ENCODE results near the gene PLD6.

DNA sequence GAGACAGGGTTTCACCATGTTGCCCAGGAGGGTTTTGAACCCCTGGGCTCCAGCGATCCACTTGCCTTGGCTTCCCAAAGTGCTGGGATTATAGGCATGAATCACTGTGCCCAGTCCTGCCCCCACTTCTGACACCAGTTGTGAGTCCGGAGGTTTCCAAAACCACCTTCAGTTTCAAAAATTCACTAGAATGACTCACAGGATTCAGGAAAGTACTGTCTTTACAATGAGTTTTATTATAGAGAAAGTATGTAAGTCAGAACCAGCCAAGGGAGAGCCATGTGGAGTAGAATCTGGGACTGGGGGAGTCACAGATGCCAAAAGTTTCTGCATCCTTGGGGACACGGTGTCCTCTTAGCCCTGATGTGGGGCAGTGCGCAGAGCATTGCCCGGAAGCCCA, 55.1 kb downstream of the PLD6 start:
- TF ChIP-seq, protein P1, sequence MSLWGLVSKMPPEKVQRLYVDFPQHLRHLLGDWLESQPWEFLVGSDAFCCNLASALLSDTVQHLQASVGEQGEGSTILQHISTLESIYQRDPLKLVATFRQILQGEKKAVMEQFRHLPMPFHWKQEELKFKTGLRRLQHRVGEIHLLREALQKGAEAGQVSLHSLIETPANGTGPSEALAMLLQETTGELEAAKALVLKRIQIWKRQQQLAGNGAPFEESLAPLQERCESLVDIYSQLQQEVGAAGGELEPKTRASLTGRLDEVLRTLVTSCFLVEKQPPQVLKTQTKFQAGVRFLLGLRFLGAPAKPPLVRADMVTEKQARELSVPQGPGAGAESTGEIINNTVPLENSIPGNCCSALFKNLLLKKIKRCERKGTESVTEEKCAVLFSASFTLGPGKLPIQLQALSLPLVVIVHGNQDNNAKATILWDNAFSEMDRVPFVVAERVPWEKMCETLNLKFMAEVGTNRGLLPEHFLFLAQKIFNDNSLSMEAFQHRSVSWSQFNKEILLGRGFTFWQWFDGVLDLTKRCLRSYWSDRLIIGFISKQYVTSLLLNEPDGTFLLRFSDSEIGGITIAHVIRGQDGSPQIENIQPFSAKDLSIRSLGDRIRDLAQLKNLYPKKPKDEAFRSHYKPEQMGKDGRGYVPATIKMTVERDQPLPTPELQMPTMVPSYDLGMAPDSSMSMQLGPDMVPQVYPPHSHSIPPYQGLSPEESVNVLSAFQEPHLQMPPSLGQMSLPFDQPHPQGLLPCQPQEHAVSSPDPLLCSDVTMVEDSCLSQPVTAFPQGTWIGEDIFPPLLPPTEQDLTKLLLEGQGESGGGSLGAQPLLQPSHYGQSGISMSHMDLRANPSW (CRISPR knock-in tag; conservative IDR thresholded peaks at IDR 0.05; ENCODE audit: low read depth) = no peak
- TF ChIP-seq CREB1 (CRISPR knock-in tag; IDR thresholded peaks at IDR 0.05) (no peak), NFE2L1 (CRISPR knock-in tag; IDR thresholded peaks at IDR 0.05) (no peak), ZNF232 (CRISPR knock-in tag; IDR thresholded peaks at IDR 0.05) (no peak), NR1H2 (CRISPR knock-in tag; IDR thresholded peaks at IDR 0.05) (no peak)
- TF ChIP-seq, protein P2, sequence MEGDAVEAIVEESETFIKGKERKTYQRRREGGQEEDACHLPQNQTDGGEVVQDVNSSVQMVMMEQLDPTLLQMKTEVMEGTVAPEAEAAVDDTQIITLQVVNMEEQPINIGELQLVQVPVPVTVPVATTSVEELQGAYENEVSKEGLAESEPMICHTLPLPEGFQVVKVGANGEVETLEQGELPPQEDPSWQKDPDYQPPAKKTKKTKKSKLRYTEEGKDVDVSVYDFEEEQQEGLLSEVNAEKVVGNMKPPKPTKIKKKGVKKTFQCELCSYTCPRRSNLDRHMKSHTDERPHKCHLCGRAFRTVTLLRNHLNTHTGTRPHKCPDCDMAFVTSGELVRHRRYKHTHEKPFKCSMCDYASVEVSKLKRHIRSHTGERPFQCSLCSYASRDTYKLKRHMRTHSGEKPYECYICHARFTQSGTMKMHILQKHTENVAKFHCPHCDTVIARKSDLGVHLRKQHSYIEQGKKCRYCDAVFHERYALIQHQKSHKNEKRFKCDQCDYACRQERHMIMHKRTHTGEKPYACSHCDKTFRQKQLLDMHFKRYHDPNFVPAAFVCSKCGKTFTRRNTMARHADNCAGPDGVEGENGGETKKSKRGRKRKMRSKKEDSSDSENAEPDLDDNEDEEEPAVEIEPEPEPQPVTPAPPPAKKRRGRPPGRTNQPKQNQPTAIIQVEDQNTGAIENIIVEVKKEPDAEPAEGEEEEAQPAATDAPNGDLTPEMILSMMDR (IDR thresholded peaks at IDR 0.05) = no peak
- TF ChIP-seq, protein P3, sequence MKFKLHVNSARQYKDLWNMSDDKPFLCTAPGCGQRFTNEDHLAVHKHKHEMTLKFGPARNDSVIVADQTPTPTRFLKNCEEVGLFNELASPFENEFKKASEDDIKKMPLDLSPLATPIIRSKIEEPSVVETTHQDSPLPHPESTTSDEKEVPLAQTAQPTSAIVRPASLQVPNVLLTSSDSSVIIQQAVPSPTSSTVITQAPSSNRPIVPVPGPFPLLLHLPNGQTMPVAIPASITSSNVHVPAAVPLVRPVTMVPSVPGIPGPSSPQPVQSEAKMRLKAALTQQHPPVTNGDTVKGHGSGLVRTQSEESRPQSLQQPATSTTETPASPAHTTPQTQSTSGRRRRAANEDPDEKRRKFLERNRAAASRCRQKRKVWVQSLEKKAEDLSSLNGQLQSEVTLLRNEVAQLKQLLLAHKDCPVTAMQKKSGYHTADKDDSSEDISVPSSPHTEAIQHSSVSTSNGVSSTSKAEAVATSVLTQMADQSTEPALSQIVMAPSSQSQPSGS (CRISPR knock-in tag; IDR thresholded peaks at IDR 0.05; ENCODE audit: borderline replicate concordance, low read depth) = no peak
- TF ChIP-seq, protein P4, sequence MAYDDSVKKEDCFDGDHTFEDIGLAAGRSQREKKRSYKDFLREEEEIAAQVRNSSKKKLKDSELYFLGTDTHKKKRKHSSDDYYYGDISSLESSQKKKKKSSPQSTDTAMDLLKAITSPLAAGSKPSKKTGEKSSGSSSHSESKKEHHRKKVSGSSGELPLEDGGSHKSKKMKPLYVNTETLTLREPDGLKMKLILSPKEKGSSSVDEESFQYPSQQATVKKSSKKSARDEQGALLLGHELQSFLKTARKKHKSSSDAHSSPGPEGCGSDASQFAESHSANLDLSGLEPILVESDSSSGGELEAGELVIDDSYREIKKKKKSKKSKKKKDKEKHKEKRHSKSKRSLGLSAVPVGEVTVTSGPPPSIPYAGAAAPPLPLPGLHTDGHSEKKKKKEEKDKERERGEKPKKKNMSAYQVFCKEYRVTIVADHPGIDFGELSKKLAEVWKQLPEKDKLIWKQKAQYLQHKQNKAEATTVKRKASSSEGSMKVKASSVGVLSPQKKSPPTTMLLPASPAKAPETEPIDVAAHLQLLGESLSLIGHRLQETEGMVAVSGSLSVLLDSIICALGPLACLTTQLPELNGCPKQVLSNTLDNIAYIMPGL (CRISPR knock-in tag; IDR thresholded peaks at IDR 0.05) = no peak
- TF ChIP-seq, protein P5, sequence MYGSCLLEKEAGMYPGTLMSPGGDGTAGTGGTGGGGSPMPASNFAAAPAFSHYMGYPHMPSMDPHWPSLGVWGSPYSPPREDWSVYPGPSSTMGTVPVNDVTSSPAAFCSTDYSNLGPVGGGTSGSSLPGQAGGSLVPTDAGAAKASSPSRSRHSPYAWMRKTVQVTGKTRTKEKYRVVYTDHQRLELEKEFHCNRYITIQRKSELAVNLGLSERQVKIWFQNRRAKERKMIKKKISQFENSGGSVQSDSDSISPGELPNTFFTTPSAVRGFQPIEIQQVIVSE (CRISPR knock-in tag; IDR thresholded peaks at IDR 0.05; ENCODE audit: borderline replicate concordance) = no peak
- TF ChIP-seq, protein P6, sequence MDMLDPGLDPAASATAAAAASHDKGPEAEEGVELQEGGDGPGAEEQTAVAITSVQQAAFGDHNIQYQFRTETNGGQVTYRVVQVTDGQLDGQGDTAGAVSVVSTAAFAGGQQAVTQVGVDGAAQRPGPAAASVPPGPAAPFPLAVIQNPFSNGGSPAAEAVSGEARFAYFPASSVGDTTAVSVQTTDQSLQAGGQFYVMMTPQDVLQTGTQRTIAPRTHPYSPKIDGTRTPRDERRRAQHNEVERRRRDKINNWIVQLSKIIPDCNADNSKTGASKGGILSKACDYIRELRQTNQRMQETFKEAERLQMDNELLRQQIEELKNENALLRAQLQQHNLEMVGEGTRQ (CRISPR knock-in tag; IDR thresholded peaks at IDR 0.05) = no peak
- TF ChIP-seq, protein P7, sequence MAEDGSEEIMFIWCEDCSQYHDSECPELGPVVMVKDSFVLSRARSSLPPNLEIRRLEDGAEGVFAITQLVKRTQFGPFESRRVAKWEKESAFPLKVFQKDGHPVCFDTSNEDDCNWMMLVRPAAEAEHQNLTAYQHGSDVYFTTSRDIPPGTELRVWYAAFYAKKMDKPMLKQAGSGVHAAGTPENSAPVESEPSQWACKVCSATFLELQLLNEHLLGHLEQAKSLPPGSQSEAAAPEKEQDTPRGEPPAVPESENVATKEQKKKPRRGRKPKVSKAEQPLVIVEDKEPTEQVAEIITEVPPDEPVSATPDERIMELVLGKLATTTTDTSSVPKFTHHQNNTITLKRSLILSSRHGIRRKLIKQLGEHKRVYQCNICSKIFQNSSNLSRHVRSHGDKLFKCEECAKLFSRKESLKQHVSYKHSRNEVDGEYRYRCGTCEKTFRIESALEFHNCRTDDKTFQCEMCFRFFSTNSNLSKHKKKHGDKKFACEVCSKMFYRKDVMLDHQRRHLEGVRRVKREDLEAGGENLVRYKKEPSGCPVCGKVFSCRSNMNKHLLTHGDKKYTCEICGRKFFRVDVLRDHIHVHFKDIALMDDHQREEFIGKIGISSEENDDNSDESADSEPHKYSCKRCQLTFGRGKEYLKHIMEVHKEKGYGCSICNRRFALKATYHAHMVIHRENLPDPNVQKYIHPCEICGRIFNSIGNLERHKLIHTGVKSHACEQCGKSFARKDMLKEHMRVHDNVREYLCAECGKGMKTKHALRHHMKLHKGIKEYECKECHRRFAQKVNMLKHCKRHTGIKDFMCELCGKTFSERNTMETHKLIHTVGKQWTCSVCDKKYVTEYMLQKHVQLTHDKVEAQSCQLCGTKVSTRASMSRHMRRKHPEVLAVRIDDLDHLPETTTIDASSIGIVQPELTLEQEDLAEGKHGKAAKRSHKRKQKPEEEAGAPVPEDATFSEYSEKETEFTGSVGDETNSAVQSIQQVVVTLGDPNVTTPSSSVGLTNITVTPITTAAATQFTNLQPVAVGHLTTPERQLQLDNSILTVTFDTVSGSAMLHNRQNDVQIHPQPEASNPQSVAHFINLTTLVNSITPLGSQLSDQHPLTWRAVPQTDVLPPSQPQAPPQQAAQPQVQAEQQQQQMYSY (CRISPR knock-in tag; IDR thresholded peaks at IDR 0.05) = no peak
- TF ChIP-seq, protein P8, sequence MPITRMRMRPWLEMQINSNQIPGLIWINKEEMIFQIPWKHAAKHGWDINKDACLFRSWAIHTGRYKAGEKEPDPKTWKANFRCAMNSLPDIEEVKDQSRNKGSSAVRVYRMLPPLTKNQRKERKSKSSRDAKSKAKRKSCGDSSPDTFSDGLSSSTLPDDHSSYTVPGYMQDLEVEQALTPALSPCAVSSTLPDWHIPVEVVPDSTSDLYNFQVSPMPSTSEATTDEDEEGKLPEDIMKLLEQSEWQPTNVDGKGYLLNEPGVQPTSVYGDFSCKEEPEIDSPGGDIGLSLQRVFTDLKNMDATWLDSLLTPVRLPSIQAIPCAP (CRISPR knock-in tag; IDR thresholded peaks at IDR 0.05) = no peak

All from WTC11 (cell line).